Spleen (tissue), 7 donors: ENCODE data around the gene HMCN2.

ENCODE experiments used
- POLR2A ChIP-seq, 3 donors: fragments of 450-650 bp; IDR thresholded peaks; one replicate each; pipeline ENCODE4 v1.5.1; 2017; ENCODE audit warnings: antibody characterized with exemption in 3 of 3, mild to moderate bottlenecking in 1 of 3
- POLR2AphosphoS5 ChIP-seq, 3 donors: sonication (generic); formaldehyde crosslinking; IDR thresholded peaks; one replicate each; pipeline ENCODE4 v1.5.1; 2017; ENCODE audit warnings: antibody characterized with exemption in 3 of 3
- TF ChIP-seq, protein P1 (sequence below), 11 experiments: fragments of 200-600 bp in 7 of 11; fragments of 450-650 bp in 4 of 11; sonication (generic) in 4 of 11; IDR thresholded peaks in 8 of 11; conservative IDR thresholded peaks in 3 of 11; 1 replicate in 7 of 11; 2 replicates in 4 of 11; pipeline versions ENCODE4 v1.4.0 to v1.8.0; 2016 to 2021; ENCODE audit warnings: antibody characterized with exemption in 11 of 11, inconsistent platforms in 4 of 11, mild to moderate bottlenecking in 1 of 11
- donor health status: DM: no; HTN: no; CAD: no; lungs with moderate emphysema.
- donor health status: DM: no; HTN: no; CAD: no.
- donor health status: DM: no; HTN: no; CAD: no.

DNA sequence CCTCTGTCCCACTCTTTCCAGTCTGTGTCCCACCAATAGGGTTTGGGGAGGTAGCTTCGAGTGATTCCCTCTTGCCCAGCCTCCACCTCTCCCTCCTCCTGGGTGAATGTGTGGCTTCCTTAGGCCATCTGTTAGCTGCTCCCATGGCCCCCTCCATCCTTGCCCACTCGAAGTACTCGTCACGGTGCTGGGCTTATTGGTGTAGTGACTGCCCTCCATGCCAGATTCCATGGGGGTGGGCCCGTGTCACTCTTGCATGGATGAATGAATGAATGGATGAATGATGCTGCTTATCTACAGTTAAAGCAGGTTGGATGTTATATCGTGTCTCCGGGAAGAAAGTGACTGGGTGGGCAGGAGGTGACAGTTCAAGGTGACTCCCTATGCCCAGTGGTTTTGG, 19.1 kb downstream of the HMCN2 start:
- TF ChIP-seq POLR2AphosphoS5 (IDR thresholded peaks at IDR 0.05) (no peak), POLR2A (IDR thresholded peaks at IDR 0.05) (no peak)
- TF ChIP-seq, protein P1, sequence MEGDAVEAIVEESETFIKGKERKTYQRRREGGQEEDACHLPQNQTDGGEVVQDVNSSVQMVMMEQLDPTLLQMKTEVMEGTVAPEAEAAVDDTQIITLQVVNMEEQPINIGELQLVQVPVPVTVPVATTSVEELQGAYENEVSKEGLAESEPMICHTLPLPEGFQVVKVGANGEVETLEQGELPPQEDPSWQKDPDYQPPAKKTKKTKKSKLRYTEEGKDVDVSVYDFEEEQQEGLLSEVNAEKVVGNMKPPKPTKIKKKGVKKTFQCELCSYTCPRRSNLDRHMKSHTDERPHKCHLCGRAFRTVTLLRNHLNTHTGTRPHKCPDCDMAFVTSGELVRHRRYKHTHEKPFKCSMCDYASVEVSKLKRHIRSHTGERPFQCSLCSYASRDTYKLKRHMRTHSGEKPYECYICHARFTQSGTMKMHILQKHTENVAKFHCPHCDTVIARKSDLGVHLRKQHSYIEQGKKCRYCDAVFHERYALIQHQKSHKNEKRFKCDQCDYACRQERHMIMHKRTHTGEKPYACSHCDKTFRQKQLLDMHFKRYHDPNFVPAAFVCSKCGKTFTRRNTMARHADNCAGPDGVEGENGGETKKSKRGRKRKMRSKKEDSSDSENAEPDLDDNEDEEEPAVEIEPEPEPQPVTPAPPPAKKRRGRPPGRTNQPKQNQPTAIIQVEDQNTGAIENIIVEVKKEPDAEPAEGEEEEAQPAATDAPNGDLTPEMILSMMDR (IDR thresholded peaks at IDR 0.05 in 8 of 11, conservative IDR thresholded peaks at IDR 0.05 in 3 of 11), result no peak
